Fibroblast of skin of abdomen (primary cell): ENCODE results near the gene TTC33.
A peak's percentile ranks its signal among the peaks of the same experiment; 100 is the strongest.
"Not testable (repeated sequence)": the region's sequence is repeated elsewhere in the genome, so short reads cannot be mapped to it uniquely, and the experiment has no call there.

Source experiments
- DNase-seq: peaks from one replicate; pipeline ENCODE4 v3.0.0-alpha.2; 2013

The TTC33 gene

GRCh38 chr5:40716590-40716989, 39.2 kb downstream of the TTC33 start:
- no peak for DNase-seq

DNA sequence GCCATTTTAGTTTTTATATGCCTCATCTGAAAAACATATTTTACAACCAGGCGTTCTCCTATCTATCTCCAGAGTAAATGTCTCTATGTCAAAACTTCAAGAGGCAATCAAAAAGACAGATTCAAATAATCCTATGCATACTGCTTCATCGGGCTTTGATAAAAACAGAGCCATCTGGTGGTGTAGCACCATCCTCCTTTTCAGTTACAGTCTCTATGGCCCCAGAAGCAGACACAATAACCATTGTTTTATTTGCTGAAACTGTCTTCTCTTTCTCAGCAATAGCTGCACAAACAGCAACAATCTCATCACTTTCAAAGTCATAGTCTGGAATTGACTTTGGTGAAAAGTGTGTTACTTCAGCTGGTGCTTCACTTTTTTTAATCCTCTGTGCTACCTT, 39.8 kb downstream of the TTC33 start:
- peak; percentile 9 for DNase-seq

DNA sequence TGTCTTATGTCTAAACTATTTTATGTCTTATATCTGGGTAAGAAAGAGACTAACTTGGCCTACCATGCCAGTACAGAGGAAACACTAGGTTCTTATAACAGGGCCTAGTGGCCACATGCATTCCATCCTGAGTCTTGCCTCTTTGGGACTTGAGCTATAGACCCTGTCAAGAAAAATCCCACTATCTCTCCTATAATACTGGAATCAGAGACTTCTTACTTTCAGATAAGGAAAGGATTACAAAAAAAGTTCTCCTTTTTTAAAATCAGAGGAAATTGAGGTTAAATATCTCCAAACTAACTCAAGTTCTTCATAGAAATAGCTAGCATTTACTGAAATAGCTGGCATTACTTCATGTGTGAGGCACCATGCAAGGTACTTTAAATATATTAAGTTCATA, 41.8 kb downstream of the TTC33 start:
- DNase-seq, result no peak

GRCh38 chr5:40710575-40710974, 45.2 kb downstream of the TTC33 start:
- not testable (repeated sequence) for DNase-seq

DNA sequence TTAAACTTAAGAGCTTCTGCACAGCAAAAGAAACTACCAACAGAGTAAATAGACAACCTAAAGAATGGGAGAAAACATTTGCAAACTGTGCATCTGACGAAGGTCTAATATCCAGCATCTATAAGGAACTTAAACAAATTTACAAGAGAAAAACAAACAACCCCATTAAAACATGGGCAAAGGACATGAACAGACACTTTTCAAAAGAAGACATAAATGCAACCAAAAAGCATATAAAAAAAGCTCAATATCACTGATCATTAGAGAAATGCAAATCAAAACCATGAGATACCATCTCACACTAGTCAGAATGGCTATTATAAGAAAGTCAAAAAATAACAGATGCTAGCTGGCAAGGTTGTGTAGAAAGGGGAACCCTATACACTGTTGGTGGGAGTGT, 50.3 kb downstream of the TTC33 start:
- not testable (repeated sequence) for DNase-seq

DNA sequence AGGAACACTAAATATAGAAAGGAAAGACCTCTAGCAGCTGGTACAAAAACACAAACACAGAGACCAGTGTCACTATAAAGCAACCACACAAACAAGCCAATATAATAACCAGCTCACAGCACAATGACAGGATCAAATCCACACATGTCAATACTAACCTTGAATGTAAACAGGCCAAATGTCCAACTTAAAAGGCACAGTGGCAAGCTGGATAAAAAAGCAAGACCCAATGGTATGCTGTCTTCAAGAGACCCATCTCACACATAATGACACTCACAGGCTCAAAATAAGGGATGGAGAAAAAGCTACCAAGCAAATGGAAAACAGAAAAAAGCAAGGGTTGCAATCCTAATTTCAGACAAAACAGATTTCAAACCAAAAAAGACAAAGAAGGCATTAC, 53.7 kb downstream of the TTC33 start:
- DNase-seq, result not testable (repeated sequence)

DNA sequence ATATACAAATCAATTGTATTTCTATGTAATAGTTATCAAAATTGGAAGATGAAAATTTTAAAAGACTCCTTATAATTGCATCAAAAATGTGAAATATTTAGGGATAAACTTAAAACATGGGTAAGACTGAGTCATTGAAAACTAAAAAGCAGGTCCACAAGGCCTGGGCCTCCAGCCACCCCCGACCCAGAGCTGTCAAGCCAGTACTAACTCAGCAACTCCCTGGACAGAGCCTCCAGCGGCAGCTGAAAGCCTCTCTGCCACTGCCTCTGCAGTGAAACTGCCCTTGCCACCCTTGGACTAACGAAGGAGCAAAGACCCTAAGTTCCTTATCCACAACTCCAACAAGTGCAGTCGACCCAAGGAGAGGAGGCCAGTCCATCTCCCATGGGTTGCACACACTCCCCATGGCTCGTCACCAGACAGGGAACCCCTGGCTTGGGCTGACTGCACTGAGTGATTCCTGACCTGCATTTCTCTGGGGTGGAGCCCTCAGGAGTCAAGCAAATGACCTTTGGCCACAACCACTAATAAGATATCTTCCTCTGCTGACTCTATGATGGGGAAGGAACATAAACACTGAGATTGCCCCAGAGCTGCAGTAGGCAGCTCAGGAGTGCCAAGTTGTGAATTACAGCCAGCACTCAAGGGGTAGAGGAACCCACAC, 55.5 kb downstream of the TTC33 start:
- no peak for DNase-seq

GRCh38 chr5:40694433-40694832, 61.3 kb downstream of the TTC33 start:
- DNase-seq, result no peak

DNA sequence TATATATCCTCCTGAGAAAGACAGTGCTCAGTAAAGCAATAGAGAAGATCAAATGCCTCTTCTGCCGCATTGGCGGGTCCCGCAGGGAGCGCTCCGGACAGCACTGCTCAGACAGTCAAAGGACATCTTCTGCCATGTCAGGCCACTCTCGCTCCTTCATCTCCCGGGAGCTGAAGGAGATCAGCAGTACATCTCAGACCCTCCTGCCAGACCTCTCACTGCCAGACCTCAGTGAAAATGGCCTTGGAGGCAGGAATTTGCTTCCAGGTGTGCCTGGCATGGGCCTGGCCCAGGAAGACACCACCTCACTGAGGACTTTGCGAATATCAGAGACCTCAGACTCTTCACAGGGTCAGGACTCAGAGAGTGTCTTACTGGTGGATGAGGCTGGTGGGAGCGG, 63.9 kb downstream of the TTC33 start:
- no peak for DNase-seq

GRCh38 chr5:40690267-40690666, 65.5 kb downstream of the TTC33 start:
- no peak for DNase-seq

DNA sequence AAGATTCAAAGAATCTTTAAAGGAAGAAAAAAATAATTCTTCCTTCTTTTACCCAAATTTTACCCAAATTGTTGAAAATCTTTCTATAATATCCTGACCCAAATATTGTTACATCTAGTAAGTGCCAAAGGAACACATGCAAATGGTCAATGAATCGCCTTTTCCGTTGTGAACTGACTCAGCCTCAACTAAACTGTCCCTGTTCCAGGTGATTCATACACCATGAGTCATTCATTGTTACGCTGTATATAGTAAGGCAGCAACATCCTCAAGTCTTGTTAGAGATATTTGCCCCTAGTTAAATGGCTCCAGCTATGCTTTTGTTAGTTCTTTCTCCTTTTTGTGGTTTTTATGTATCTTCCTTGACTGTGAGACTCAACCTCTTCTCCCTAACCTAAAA, 66.3 kb downstream of the TTC33 start:
- DNase-seq, result peak; percentile 93

- DNase-seq, result no peak
These were observed 66.8 kb downstream of the TTC33 start for GRCh38 chr5:40688996-40689395.

DNA sequence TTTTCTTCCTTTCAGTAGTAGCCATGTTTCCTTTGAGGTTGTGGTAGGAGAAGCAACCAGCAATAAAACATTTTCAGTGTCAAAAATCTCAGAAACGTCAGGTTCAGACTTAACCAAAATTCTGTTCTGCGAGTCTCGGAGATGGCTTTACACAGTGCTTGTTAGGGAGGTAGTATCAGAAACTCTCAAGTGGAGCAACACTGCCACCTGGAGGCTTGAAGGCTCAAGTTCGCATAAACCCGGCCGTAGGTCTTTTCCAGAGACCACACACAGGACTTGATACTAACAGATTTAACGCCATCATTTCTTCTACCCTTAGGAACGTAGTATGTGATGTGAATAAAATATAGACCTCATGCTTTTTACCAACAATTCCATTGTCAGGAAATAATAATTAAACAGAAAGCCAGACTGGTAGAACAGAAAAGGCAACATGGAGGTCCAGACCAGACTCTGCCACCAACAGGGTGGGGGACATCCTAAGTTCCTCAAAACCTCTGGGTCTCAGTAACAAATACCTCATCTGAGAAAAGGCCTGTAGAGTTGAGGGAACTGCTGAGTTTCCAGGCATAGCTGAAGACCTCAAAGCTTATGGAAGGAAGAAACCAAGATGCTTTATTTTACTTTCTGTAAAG, 67.5 kb downstream of the TTC33 start:
- peak; percentile 84 for DNase-seq

- DNase-seq, result no peak
These were observed 68.4 kb downstream of the TTC33 start for GRCh38 chr5:40687321-40687720.

DNA sequence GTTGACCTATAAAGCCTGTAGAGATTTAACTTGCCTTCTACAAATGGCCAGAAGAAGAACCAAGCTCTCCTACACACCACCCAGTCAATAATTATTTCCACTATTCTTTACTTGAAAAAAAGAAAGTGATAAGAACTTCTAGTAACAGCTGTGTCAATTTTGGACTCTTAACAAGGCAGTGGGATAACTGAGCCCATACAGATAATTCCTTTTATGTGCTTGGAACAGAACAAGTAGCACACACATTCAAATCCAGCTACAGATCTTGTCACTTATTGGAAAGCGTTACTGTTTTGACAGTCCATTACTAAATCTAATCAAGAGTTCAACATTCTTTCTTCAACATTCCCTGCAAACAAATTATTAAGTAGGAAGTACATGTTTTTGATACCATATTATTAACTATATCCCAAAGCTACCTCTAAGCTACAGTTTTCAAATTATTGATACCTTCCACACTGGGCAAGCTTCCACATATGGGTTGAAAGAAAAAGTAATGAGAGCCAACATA, 69.7 kb downstream of the TTC33 start:
- no peak for DNase-seq

DNA sequence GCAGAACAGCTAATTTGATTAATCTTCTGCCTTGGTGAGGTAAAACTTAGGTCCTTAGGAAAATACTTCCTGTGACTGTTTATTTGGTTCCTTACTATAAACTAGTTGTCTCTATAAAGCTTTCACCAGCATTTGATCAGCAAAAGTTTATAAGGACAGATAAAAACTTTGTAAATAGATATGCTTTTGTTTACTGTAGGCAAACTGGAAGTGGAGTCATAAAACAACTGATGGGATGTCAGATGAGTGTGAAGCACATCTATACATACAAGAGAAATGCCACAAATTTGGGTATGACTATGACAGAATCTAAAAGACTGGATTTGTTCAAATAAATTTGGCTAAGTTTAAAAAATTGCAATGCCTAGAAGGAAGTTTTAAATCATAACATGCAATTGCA, 70.6 kb downstream of the TTC33 start:
- DNase-seq, result no peak

DNA sequence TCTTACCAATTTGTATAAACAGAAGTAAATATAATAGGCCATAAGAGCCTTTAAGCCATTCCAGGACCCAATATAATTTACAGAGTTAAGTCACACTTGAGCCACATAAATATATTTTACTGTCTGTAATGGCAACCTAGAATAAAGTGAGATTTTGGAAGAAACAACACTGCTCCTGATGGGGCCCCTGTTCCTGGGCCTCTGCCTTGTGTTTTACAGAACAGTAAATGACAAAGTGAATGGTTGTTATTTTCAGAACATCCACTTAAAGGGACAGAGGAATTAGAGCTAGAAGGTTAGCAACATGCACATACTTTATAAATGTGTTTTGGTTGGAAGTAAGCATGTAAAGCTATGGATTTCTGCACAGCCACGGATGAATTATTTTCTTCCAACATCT, 72.5 kb downstream of the TTC33 start:
- no peak for DNase-seq

DNA sequence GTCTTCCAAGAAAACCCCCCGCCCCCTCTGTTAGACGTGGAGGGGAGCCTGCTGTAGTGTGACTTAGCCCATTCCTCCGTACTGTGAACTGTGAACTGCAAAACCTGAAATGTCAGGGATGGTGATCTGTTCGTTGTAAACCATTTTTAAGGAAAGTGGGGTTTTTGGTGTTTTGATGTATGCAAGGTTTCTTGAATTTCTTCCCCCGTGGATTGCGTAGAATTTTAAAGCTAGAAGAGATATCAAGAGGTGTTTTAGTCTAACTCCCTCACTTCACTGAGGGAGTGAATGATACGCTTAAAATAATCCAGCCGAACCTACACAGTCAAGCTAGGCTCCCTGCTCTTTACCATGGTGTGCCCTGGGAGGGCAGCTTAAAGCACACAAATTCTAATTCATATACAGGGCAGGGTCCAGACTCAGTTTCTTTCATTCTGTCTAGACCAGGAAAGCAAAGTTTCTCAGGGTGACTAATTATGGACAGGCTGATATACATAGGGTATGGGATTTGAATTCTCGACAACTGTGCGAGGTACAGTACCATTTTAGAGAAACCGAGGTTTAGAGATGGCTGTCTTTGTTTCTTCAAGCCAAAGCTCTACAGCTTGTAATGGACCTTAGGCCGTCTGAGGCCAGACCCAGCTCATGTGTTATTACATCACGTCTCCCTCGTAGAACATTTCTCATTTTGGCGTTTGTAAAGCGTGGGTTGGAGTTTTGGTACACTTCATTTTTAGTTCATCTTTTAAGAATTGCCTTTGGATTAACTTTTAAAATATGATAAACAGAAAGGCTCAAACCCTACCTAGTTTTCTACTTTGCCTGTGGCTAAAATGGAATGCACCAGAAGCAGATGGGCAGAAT, 73.4 kb downstream of the TTC33 start:
- DNase-seq, result no peak

- DNase-seq, result no peak
These were observed 74.2 kb downstream of the TTC33 start for GRCh38 chr5:40681363-40682153.

DNA sequence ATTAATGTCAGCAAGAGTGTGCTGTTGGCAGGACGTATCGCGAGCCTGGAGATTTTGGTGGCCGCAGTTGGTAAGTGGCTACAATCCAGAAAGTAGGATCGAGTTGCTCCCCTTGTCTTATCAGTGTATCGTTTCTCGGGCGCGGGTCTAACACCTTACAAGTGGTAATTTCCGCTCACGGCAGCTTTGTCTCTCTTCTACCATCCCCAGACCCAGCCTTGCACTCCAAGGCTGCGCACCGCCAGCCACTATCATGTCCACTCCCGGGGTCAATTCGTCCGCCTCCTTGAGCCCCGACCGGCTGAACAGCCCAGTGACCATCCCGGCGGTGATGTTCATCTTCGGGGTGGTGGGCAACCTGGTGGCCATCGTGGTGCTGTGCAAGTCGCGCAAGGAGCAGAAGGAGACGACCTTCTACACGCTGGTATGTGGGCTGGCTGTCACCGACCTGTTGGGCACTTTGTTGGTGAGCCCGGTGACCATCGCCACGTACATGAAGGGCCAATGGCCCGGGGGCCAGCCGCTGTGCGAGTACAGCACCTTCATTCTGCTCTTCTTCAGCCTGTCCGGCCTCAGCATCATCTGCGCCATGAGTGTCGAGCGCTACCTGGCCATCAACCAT, 74.9 kb downstream of the TTC33 start:
- DNase-seq, result no peak

- no peak for DNase-seq
These were observed 75.7 kb downstream of the TTC33 start, which contains the start of gene PTGER4 for GRCh38 chr5:40679913-40680681. PTGER4 (plus strand) TSS chr5:40679915; CDS start chr5:40680994, 1,079 bp downstream.
